Endothelial cell of umbilical vein (primary cell): ENCODE results near the gene XRCC6.

Source experiments
- POLR2A ChIP-seq: IDR thresholded peaks from 2 replicates; pipeline ENCODE4 v1.6.1; 2012; ENCODE audit warnings: low read depth, mild to moderate bottlenecking, control low read depth, low read length
- TF ChIP-seq, protein P1 (sequence below): IDR thresholded peaks from 2 replicates; pipeline ENCODE4 v1.6.1; 2011; ENCODE audit not compliant: insufficient read depth, insufficient read length

- TF ChIP-seq, protein P1, sequence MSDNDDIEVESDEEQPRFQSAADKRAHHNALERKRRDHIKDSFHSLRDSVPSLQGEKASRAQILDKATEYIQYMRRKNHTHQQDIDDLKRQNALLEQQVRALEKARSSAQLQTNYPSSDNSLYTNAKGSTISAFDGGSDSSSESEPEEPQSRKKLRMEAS: no peak
- no peak for TF ChIP-seq POLR2A
These were observed 91.9 kb downstream of the XRCC6 start for GRCh38 chr22:41713004-41713403.
